ENCODE results near the gene TMEM164.

DNA sequence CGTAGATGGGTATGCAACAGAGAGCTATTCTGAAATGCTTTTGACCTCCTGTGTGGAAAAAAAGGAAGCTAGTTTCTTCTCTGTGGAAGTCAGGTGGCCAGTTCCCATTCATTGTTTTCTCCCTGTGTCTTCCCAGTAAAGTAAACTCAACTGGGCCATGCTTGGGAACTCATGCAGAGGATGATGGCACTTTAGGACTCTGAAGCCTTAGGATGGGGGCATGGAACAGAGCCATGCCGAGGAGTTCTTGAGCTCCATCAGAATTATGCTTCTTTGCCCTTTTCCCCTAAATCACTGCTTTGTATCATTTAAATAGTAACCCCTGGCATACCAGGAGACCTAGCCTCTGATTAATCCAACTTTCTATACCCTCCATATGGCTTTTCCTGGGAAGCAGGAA, 3.2 kb downstream of the TMEM164 start:
- TF ChIP-seq TAF1 (IDR thresholded peaks at IDR 0.05; ENCODE audit: borderline replicate concordance, low read depth, low read length) (no peak), POLR2AphosphoS5 (IDR thresholded peaks at IDR 0.05; ENCODE audit: low read depth, low read length) (no peak)

Measured in GM12892 (cell line).